ENCODE data around the gene FER1L5.

FER1L5 gene

GRCh38 chr2:96687711-96688640, 45.4 kb downstream of the FER1L5 start:
- Histone ChIP-seq H3K27ac (ENCODE audit: low read depth, low read length) (no peak overlapping the region), H3K27me3 (ENCODE audit: control insufficient read depth in 5 of 5, insufficient read depth in 4 of 5, low read length in 5 of 5) (peaks cover 0 to 25% (median 10%) of the 10 kb centered on the region in 5 donors), H3K36me3 (ENCODE audit: control insufficient read depth in 5 of 5, insufficient read depth in 5 of 5, low read length in 5 of 5) (no peaks in the 10 kb centered on the region), H3K4me3 (ENCODE audit: low read depth in 1 of 5, low read length in 5 of 5) (no peak overlapping the region), H3K9me3 (ENCODE audit: control insufficient read depth in 5 of 5, low read length in 5 of 5) (no peaks in the 10 kb centered on the region), H3K4me1 (ENCODE audit: control insufficient read depth in 5 of 5, insufficient read depth in 5 of 5, low read length in 5 of 5) (peaks cover 0 to 10% (median 7%) of the 10 kb centered on the region in 5 donors), H3K9ac (ENCODE audit: low read length in 5 of 5) (no peak overlapping the region)

- H3K27ac ChIP-seq (ENCODE audit: low read depth, low read length) = no peak overlapping the region
Measured at GRCh38 chr2:96688649-96689430, 46.3 kb downstream of the FER1L5 start.

GRCh38 chr2:96689431-96689991, 46.9 kb downstream of the FER1L5 start:
- Histone ChIP-seq H3K27ac (ENCODE audit: low read depth, low read length) (no peak overlapping the region), H3K9ac (ENCODE audit: low read length in 5 of 5) (no peak overlapping the region), H3K36me3 (ENCODE audit: control insufficient read depth in 5 of 5, insufficient read depth in 5 of 5, low read length in 5 of 5) (no peaks in the 10 kb centered on the region), H3K4me1 (ENCODE audit: control insufficient read depth in 5 of 5, insufficient read depth in 5 of 5, low read length in 5 of 5) (peaks cover 0 to 10% (median 7%) of the 10 kb centered on the region in 5 donors), H3K9me3 (ENCODE audit: control insufficient read depth in 5 of 5, low read length in 5 of 5) (no peaks in the 10 kb centered on the region), H3K27me3 (ENCODE audit: control insufficient read depth in 5 of 5, insufficient read depth in 4 of 5, low read length in 5 of 5) (peaks cover 0 to 18% (median 10%) of the 10 kb centered on the region in 5 donors), H3K4me3 (ENCODE audit: low read depth in 1 of 5, low read length in 5 of 5) (no peak overlapping the region)

More at GRCh38 chr2:96688649-96689430, 46.3 kb downstream of the FER1L5 start:
- Histone ChIP-seq H3K9me3 (ENCODE audit: control insufficient read depth in 5 of 5, low read length in 5 of 5) (no peaks in the 10 kb centered on the region), H3K9ac (ENCODE audit: low read length in 5 of 5) (no peak overlapping the region), H3K4me1 (ENCODE audit: control insufficient read depth in 5 of 5, insufficient read depth in 5 of 5, low read length in 5 of 5) (peaks cover 0 to 10% (median 7%) of the 10 kb centered on the region in 5 donors), H3K27me3 (ENCODE audit: control insufficient read depth in 5 of 5, insufficient read depth in 4 of 5, low read length in 5 of 5) (peaks cover 0 to 22% (median 10%) of the 10 kb centered on the region in 5 donors), H3K36me3 (ENCODE audit: control insufficient read depth in 5 of 5, insufficient read depth in 5 of 5, low read length in 5 of 5) (no peaks in the 10 kb centered on the region), H3K4me3 (ENCODE audit: low read depth in 1 of 5, low read length in 5 of 5) (no peak overlapping the region)

- Histone ChIP-seq H3K9ac (ENCODE audit: low read length in 5 of 5) (no peak overlapping the region), H3K4me3 (ENCODE audit: low read depth in 1 of 5, low read length in 5 of 5) (no peak overlapping the region), H3K27me3 (ENCODE audit: control insufficient read depth in 5 of 5, insufficient read depth in 4 of 5, low read length in 5 of 5) (peaks cover 0 to 9% (median 5%) of the 10 kb centered on the region in 5 donors), H3K9me3 (ENCODE audit: control insufficient read depth in 5 of 5, low read length in 5 of 5) (no peaks in the 10 kb centered on the region), H3K27ac (ENCODE audit: low read depth, low read length) (no peak overlapping the region), H3K4me1 (ENCODE audit: control insufficient read depth in 5 of 5, insufficient read depth in 5 of 5, low read length in 5 of 5) (peaks cover 0 to 6% (median 5%) of the 10 kb centered on the region in 5 donors), H3K36me3 (ENCODE audit: control insufficient read depth in 5 of 5, insufficient read depth in 5 of 5, low read length in 5 of 5) (no peaks in the 10 kb centered on the region)
Measured at GRCh38 chr2:96690306-96691021, 47.9 kb downstream of the FER1L5 start.

GRCh38 chr2:96691022-96691612, 48.6 kb downstream of the FER1L5 start:
- H3K36me3 ChIP-seq (ENCODE audit: control insufficient read depth in 5 of 5, insufficient read depth in 5 of 5, low read length in 5 of 5) = no peaks in the 10 kb centered on the region
- H3K4me3 ChIP-seq (ENCODE audit: low read depth in 1 of 5, low read length in 5 of 5) = no peak overlapping the region
- H3K9me3 ChIP-seq (ENCODE audit: control insufficient read depth in 5 of 5, low read length in 5 of 5) = no peaks in the 10 kb centered on the region
- H3K4me1 ChIP-seq (ENCODE audit: control insufficient read depth in 5 of 5, insufficient read depth in 5 of 5, low read length in 5 of 5) = no peaks in the 10 kb centered on the region
- H3K9ac ChIP-seq (ENCODE audit: low read length in 5 of 5) = no peak overlapping the region
- no peak overlapping the region for H3K27ac ChIP-seq (ENCODE audit: low read depth, low read length)
- H3K27me3 ChIP-seq (ENCODE audit: control insufficient read depth in 5 of 5, insufficient read depth in 4 of 5, low read length in 5 of 5) = peaks cover 0 to 2% (median 2%) of the 10 kb centered on the region in 5 donors

- Histone ChIP-seq H3K27ac (ENCODE audit: low read depth, low read length) (no peak overlapping the region), H3K4me3 (ENCODE audit: low read depth in 1 of 5, low read length in 5 of 5) (no peak overlapping the region), H3K36me3 (ENCODE audit: control insufficient read depth in 5 of 5, insufficient read depth in 5 of 5, low read length in 5 of 5) (no peaks in the 10 kb centered on the region), H3K9ac (ENCODE audit: low read length in 5 of 5) (no peak overlapping the region), H3K4me1 (ENCODE audit: control insufficient read depth in 5 of 5, insufficient read depth in 5 of 5, low read length in 5 of 5) (no peaks in the 10 kb centered on the region), H3K27me3 (ENCODE audit: control insufficient read depth in 5 of 5, insufficient read depth in 4 of 5, low read length in 5 of 5) (no peaks in the 10 kb centered on the region), H3K9me3 (ENCODE audit: control insufficient read depth in 5 of 5, low read length in 5 of 5) (no peaks in the 10 kb centered on the region)
Measured at GRCh38 chr2:96692094-96692971, 49.8 kb downstream of the FER1L5 start.

- H3K9ac ChIP-seq (ENCODE audit: low read length in 5 of 5) = no peak overlapping the region
- H3K27ac ChIP-seq (ENCODE audit: low read depth, low read length) = no peak overlapping the region
Measured at GRCh38 chr2:96693286-96694200, 51.0 kb downstream of the FER1L5 start.

GRCh38 chr2:96694279-96694678, 51.7 kb downstream of the FER1L5 start:
- H3K36me3 ChIP-seq (ENCODE audit: control insufficient read depth in 5 of 5, insufficient read depth in 5 of 5, low read length in 5 of 5) = no peaks in the 10 kb centered on the region
- H3K9me3 ChIP-seq (ENCODE audit: control insufficient read depth in 5 of 5, low read length in 5 of 5) = no peaks in the 10 kb centered on the region
- no peaks in the 10 kb centered on the region for H3K27me3 ChIP-seq (ENCODE audit: control insufficient read depth in 5 of 5, insufficient read depth in 4 of 5, low read length in 5 of 5)
- no peaks in the 10 kb centered on the region for H3K4me1 ChIP-seq (ENCODE audit: control insufficient read depth in 5 of 5, insufficient read depth in 5 of 5, low read length in 5 of 5)
- no peak overlapping the region for H3K9ac ChIP-seq (ENCODE audit: low read length in 5 of 5)
- H3K4me3 ChIP-seq (ENCODE audit: low read depth in 1 of 5, low read length in 5 of 5) = no peak overlapping the region
- H3K27ac ChIP-seq (ENCODE audit: low read depth, low read length) = no peak overlapping the region

More at GRCh38 chr2:96693286-96694200, 51.0 kb downstream of the FER1L5 start:
- Histone ChIP-seq H3K27me3 (ENCODE audit: control insufficient read depth in 5 of 5, insufficient read depth in 4 of 5, low read length in 5 of 5) (no peaks in the 10 kb centered on the region), H3K4me3 (ENCODE audit: low read depth in 1 of 5, low read length in 5 of 5) (no peak overlapping the region), H3K36me3 (ENCODE audit: control insufficient read depth in 5 of 5, insufficient read depth in 5 of 5, low read length in 5 of 5) (no peaks in the 10 kb centered on the region), H3K4me1 (ENCODE audit: control insufficient read depth in 5 of 5, insufficient read depth in 5 of 5, low read length in 5 of 5) (no peaks in the 10 kb centered on the region), H3K9me3 (ENCODE audit: control insufficient read depth in 5 of 5, low read length in 5 of 5) (no peaks in the 10 kb centered on the region)

Measured in subcutaneous abdominal adipose tissue (tissue), 5 donors.